Mucosa of rectum (tissue), 2 donors: ENCODE data around the gene NKD1.
"Not testable (repeated sequence)": the region's sequence is repeated elsewhere in the genome, so short reads cannot be mapped to it uniquely, and the experiment has no call there.

Experiments
- H3K27ac ChIP-seq, 2 donors: one replicate each; pipeline ENCODE4 v1.7.0; 2013; ENCODE audit warnings: inconsistent platforms in 2 of 2, low read depth in 2 of 2, low read length in 2 of 2
- H3K27me3 ChIP-seq, 2 donors: one replicate each; pipeline ENCODE4 v1.7.0; 2013; ENCODE audit warnings: low read length in 2 of 2; ENCODE audit not compliant: control insufficient read depth in 2 of 2, insufficient read depth in 2 of 2
- H3K36me3 ChIP-seq, 2 donors: one replicate each; pipeline ENCODE4 v1.7.0; 2013; ENCODE audit warnings: low read length in 2 of 2; ENCODE audit not compliant: control insufficient read depth in 2 of 2, insufficient read depth in 2 of 2
- H3K4me1 ChIP-seq, 2 donors: one replicate each; pipeline ENCODE4 v1.7.0; 2013; ENCODE audit warnings: low read length in 2 of 2, mild to moderate bottlenecking in 1 of 2; ENCODE audit not compliant: control insufficient read depth in 2 of 2, insufficient read depth in 2 of 2
- H3K4me3 ChIP-seq, 2 donors: one replicate each; pipeline ENCODE4 v1.7.0; 2013; ENCODE audit warnings: low read length in 2 of 2
- H3K9ac ChIP-seq, 2 donors: one replicate each; pipeline ENCODE4 v1.7.0; 2013; ENCODE audit warnings: low read length in 2 of 2, low read depth in 1 of 2, mild to moderate bottlenecking in 1 of 2
- H3K9me3 ChIP-seq, 2 donors: one replicate each; pipeline ENCODE4 v1.7.0; 2013; ENCODE audit warnings: low read length in 2 of 2; ENCODE audit not compliant: control insufficient read depth in 2 of 2
- donor health status: healthy.
- donor health status: Normal muscosa, but diverticular disease.

Gene NKD1, protein sequence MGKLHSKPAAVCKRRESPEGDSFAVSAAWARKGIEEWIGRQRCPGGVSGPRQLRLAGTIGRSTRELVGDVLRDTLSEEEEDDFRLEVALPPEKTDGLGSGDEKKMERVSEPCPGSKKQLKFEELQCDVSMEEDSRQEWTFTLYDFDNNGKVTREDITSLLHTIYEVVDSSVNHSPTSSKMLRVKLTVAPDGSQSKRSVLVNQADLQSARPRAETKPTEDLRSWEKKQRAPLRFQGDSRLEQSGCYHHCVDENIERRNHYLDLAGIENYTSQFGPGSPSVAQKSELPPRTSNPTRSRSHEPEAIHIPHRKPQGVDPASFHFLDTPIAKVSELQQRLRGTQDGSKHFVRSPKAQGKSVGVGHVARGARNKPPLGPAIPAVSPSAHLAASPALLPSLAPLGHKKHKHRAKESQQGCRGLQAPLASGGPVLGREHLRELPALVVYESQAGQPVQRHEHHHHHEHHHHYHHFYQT

DNA sequence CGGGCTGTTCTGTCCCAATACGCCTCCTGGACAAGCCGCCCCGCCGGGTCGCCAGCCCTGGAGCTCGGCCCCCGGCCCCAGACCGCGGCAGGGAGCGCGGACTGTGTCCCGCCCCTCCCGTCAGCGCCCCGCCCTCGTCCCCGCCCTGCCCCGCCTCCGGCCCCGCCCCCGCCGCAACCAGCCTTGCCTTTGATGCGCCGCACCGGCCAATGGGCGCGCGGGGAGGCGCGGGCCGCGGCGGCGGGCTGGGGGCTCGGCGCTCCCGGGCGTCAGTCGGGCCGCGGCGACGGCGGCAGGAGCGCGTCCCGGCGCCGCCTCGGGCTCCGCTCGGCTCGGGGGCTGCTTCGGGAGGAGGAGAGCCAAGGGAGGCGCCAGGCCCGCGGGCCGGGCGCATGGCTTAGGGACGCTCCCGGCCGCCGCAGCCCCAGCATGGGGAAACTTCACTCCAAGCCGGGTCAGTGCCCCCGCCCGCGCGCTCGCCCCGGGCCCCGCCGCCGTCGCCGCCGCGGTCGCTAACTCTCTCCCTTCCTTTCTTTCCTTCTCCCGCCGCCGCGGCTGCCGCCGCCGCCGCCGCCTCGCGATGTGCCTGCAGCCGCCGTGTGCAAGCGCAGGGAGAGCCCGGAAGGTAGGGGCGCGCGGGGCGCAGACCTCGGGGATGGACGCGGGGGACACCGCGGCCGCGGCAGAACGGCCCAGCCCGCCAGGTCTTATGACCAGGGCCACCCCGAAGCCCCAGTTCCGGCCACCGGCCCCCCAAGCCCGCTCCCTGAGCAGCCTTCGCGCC is at the start of gene NKD1:
TSS of gene NKD1 (plus strand) at position 272 of the 784 bp plus-strand sequence. CDS start at position 430, 158 bp downstream.
- peaks cover 0 to 3% of the 10 kb centered on the region in 2 donors for H3K4me1 ChIP-seq
- H3K9ac ChIP-seq, result peak within 1 kb of the TSS in 1 of 2 donors; percentile 22
- H3K27me3 ChIP-seq, result peaks cover 3 to 6% of the 10 kb centered on the region in 2 donors
- H3K36me3 ChIP-seq, result no peaks in the 10 kb centered on the region
- H3K9me3 ChIP-seq, result no peaks in the 10 kb centered on the region
- H3K27ac ChIP-seq, result no peak within 1 kb of the TSS
- peak within 1 kb of the TSS; percentile 65 to 73 for H3K4me3 ChIP-seq

DNA sequence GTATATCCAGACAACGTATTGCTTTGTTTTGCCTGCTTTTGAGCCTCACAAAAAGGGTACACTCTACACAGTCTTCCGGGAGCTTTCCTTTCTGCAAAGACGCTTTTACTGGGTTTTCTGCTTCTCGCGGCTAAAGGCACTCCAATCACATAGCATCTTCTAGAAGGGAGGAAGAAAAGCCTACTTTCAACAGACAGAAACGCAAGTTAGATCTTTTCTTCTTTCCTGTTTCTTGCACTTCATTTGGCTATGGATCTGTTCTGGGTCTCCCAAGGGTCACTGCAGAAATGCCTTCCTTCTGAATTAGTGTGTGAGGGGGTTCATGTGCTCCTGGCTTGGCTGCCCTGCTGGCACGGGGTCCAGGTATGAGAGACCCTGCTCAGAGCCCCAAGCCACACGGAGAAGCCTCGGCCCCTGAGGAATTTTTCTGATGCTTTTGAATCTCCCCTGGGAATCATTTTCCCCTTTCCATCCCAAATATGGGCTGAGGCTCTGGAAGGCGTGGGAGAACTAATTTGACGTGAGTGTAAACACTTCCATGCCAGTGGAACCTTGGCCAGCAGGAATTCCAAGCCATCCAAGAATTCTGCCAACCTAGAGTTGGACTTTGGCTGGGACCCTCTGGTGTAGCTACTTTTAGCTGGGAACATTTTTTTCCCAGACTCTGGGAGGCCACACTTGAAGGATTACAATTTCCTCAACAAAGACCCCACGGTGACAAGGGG is 49.6 kb upstream of the NKD1 start:
- H3K9me3 ChIP-seq, result no peaks in the 10 kb centered on the region
- no peak overlapping the region for H3K4me3 ChIP-seq
- H3K27me3 ChIP-seq, result no peaks in the 10 kb centered on the region
- H3K9ac ChIP-seq, result no peak overlapping the region
- no peaks in the 10 kb centered on the region for H3K4me1 ChIP-seq
- H3K27ac ChIP-seq, result no peak overlapping the region
- no peaks in the 10 kb centered on the region for H3K36me3 ChIP-seq

DNA sequence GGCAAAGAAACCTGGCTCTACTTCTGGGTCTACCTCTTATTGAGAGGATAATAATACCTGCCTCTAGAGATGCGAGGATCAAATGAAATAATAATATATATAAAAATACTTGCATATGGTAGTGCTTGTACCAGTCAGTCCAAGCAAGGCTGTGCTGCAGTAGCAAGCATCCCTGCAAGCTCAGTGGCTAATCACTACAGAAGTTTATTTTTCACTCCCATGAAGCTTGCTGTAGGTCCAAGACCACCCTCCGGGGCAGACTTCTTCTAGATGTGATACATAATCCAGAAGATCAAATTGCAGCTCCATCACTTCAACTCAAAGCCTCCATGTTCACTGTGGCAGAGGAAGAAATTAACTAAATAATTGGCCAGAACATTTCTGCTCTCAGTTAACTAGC is 48.9 kb upstream of the NKD1 start:
- H3K4me3 ChIP-seq, result no peak overlapping the region
- H3K9me3 ChIP-seq, result no peaks in the 10 kb centered on the region
- H3K27ac ChIP-seq, result no peak overlapping the region
- H3K9ac ChIP-seq, result no peak overlapping the region
- H3K36me3 ChIP-seq, result no peaks in the 10 kb centered on the region
- H3K27me3 ChIP-seq, result no peaks in the 10 kb centered on the region
- no peaks in the 10 kb centered on the region for H3K4me1 ChIP-seq

DNA sequence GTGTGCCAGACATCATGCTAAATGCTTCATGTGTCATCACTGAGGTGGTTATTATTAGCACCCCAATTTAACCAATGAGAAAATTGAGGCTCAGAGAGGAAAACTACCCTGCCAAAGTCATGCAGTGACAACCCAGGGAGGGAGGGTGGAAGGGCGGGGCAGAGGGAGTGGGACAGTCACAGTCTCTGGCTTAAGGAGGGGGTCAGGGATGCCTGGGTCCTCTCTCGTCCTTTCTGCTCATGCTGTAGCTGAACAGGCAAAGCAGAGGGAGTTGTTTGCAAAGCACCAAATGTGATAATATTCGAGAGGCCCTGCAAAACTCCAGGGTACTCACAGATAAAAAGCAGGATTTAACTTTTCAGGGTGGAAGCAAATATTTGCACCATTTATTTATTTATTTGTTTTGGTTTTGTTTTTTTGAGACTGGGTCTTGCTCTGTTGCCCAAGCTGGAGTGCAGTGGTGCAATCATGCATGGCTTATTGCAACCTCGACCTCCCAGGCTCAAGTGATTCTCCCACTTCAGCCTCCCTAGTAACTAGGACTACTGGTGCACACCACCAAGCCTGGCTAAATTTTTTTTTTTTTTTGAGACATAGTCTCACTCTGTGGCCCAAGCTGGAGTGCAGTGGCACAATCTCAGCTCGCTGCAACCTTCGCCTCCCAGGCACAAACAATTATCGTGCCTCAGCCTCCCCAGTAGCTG is 47.9 kb upstream of the NKD1 start:
- Histone ChIP-seq H3K36me3 (no peaks in the 10 kb centered on the region), H3K4me3 (no peak overlapping the region), H3K9ac (no peak overlapping the region), H3K9me3 (no peaks in the 10 kb centered on the region), H3K4me1 (no peaks in the 10 kb centered on the region), H3K27me3 (no peaks in the 10 kb centered on the region), H3K27ac (no peak overlapping the region)

DNA sequence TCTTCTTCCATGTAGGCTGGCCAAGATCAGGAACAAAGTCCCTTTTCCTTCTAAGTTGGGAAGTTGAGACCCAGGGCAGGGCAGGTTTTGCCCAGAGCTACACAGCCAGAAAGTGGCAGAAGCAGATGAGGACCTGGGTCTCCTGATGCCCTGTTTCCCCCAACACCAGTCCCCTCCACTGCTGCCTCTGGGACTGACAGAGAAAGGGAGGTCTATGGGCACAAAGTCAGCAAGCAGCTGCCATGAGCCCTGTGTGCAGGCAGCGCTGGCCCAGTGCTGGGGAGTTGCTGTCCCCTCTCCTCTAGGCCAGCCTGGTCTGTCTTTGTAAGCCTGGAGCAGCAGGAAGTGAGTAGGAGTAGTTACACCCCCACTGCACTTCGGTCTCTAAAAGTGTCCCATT is 46.9 kb upstream of the NKD1 start:
- no peaks in the 10 kb centered on the region for H3K36me3 ChIP-seq
- no peak overlapping the region for H3K9ac ChIP-seq
- no peak overlapping the region for H3K4me3 ChIP-seq
- no peak overlapping the region for H3K27ac ChIP-seq
- no peaks in the 10 kb centered on the region for H3K27me3 ChIP-seq
- no peaks in the 10 kb centered on the region for H3K4me1 ChIP-seq
- H3K9me3 ChIP-seq, result no peaks in the 10 kb centered on the region

DNA sequence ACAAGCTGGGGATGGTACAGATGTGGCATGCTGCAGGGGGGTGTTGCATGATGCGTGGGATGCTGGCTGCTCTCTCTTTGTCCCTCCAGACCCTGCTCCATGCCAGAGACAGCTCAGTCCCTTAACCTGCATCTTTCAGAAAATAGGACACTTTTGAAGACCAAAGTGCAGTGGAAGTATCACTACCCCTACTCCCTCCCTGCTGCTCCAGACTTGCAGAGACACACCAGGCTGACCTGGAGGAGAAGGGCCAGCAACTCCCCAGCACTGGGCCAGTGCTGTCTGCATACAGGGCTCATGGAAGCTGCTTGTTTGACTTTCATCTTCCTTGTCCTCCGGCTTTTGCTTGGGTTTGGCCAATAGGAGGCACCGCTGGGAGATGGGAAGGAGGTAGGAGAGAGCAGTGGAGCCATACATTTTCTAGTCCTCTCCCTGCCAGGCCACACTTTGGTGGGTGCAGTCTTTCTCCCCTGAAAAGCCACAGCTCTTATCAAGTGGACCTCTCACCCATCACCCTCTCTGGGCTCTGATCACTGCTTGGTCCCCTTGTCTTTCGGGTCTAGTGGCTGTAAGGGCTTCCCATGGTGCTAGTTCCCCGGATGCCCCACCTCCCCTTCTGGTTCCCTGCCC is 46.1 kb upstream of the NKD1 start:
- no peak overlapping the region for H3K27ac ChIP-seq
- H3K9ac ChIP-seq, result no peak overlapping the region
- no peaks in the 10 kb centered on the region for H3K4me1 ChIP-seq
- no peaks in the 10 kb centered on the region for H3K27me3 ChIP-seq
- H3K4me3 ChIP-seq, result no peak overlapping the region
- H3K36me3 ChIP-seq, result no peaks in the 10 kb centered on the region
- no peaks in the 10 kb centered on the region for H3K9me3 ChIP-seq

DNA sequence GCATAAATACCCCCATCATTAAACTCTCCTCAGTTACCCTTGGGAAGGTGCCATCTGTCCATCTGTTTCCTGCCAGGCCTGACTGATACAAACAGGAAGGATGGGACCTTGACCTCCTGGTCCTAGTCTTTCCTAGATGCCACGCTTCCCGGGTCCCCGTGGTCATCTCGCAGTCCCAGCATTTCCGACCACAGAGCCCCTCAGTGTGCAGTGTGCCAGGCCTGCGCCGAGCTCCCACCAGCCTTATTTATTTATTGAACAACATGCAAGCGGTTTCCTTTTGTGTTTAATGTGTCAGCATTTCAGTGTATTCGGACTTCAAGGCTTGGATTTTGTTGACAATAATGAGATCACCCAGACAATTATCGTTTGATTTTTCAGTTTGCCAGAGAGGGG is 45.6 kb upstream of the NKD1 start:
- no peaks in the 10 kb centered on the region for H3K36me3 ChIP-seq
- no peak overlapping the region for H3K9ac ChIP-seq
- H3K27me3 ChIP-seq, result no peaks in the 10 kb centered on the region
- H3K4me1 ChIP-seq, result no peaks in the 10 kb centered on the region
- H3K9me3 ChIP-seq, result no peaks in the 10 kb centered on the region
- H3K4me3 ChIP-seq, result no peak overlapping the region
- H3K27ac ChIP-seq, result no peak overlapping the region

DNA sequence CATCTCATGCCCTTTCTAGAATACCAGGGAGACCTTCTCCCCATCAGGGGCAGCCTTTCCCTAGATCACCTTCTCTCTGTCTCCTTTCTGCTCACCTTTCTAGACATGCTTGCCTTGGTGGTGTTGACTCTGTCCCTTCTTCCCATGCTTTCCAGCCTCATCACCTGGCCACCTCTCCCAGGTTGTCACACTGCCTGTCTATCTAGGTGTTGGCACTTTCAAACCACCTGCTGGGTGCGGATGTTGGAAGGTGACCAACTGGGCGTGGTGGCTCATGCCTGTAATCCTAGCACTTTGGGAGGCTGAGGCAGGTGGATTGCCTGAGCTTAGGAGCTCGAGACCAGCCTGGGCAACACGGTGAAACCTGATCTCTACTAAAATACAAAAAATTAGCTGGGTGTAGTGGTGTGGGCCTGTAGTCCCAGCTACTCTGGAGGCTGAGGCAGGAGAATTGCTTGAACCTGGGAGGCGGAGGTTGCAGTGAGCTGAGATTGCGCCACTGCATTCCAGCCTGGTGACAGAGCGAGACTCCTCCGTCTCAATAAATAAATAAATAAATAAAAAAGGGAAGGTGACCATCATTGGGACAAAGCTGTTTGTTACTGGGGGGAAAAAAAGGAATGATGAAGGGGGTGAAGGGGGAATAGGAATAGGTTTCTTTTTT is 44.2 kb upstream of the NKD1 start:
- not testable (repeated sequence) for H3K9me3 ChIP-seq, H3K27me3 ChIP-seq, H3K36me3 ChIP-seq, H3K4me1 ChIP-seq, H3K4me3 ChIP-seq, H3K27ac ChIP-seq, H3K9ac ChIP-seq

DNA sequence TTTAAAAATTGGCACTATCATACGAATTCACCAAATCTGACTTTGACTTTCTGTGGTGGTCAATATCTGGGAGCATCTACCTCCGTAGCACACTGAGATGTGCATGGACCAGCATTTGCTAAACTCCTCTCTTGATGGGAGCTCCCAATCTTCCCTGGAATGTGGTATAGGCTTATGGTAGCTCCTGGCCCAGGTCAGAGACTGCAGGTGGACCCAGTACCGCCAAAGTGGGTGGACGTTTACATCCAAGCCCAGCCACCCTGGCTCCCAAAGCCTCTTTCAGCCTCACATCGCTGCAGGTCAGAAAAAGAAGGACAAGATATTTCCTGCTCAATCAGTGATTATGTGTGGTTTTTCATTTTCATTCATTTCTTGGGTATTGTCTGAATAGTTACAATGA is 43.1 kb upstream of the NKD1 start:
- Histone ChIP-seq H3K9ac (no peak overlapping the region), H3K4me3 (no peak overlapping the region), H3K36me3 (no peaks in the 10 kb centered on the region), H3K4me1 (no peaks in the 10 kb centered on the region), H3K27me3 (no peaks in the 10 kb centered on the region), H3K27ac (no peak overlapping the region), H3K9me3 (no peaks in the 10 kb centered on the region)
